GM10248 (cell line): ENCODE data around the gene SH3GLB1.

ENCODE experiments used
- CTCF ChIA-PET: fragments of 300-600 bp; sonication (Branson Sonifier 250); formaldehyde crosslinking; extraction: SDS; loops from one replicate; lab custom pipeline; 2021; ENCODE audit warnings: antibody characterized with exemption; lab: Yijun Ruan, JAX
- POLR2A ChIA-PET: fragments of 350-650 bp; sonication (Branson Sonifier 250); formaldehyde crosslinking; extraction: SDS; loops from one replicate; lab custom pipeline; 2020; ENCODE audit warnings: antibody characterized with exemption; lab: Yijun Ruan, JAX
- DNase-seq: peaks from one replicate; pipeline ENCODE4 v3.0.0; 2012; ENCODE audit errors: extremely low spot score
- TF ChIP-seq, protein P1 (sequence below): IDR thresholded peaks from 2 replicates; pipeline ENCODE4 v1.5.1; 2012; ENCODE audit warnings: mild to moderate bottlenecking, low read depth; ENCODE audit errors: extremely low read depth, missing control alignments, control extremely low read depth

SH3GLB1 gene

DNA sequence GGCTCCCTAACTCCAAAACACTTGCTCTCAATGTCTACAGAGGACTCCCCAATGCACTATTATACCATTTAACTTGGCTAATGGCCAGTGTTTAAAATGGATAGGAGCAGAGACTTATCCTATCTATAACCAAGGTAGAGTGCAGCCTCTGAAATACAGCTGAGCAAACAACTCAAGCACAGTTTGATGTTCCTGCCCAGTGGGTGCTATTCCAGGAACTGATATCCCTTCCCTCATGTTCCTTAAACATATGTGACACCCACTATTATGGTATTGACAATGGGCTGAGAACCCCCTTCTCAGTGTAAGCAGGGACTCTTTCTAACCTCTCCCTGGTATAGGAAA is 51.7 kb downstream of the SH3GLB1 start:
- TF ChIP-seq, protein P1, sequence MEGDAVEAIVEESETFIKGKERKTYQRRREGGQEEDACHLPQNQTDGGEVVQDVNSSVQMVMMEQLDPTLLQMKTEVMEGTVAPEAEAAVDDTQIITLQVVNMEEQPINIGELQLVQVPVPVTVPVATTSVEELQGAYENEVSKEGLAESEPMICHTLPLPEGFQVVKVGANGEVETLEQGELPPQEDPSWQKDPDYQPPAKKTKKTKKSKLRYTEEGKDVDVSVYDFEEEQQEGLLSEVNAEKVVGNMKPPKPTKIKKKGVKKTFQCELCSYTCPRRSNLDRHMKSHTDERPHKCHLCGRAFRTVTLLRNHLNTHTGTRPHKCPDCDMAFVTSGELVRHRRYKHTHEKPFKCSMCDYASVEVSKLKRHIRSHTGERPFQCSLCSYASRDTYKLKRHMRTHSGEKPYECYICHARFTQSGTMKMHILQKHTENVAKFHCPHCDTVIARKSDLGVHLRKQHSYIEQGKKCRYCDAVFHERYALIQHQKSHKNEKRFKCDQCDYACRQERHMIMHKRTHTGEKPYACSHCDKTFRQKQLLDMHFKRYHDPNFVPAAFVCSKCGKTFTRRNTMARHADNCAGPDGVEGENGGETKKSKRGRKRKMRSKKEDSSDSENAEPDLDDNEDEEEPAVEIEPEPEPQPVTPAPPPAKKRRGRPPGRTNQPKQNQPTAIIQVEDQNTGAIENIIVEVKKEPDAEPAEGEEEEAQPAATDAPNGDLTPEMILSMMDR: no peak
- ChIA-PET CTCF (interaction anchor here (1.2 to 3.8 kb wide), 2 partner anchors 51 to 364 kb away, joined by 4 to 15 read pairs; partner anchors contain the start of gene SH3GLB1), POLR2A (no interaction called here)
- no peak for DNase-seq

DNA sequence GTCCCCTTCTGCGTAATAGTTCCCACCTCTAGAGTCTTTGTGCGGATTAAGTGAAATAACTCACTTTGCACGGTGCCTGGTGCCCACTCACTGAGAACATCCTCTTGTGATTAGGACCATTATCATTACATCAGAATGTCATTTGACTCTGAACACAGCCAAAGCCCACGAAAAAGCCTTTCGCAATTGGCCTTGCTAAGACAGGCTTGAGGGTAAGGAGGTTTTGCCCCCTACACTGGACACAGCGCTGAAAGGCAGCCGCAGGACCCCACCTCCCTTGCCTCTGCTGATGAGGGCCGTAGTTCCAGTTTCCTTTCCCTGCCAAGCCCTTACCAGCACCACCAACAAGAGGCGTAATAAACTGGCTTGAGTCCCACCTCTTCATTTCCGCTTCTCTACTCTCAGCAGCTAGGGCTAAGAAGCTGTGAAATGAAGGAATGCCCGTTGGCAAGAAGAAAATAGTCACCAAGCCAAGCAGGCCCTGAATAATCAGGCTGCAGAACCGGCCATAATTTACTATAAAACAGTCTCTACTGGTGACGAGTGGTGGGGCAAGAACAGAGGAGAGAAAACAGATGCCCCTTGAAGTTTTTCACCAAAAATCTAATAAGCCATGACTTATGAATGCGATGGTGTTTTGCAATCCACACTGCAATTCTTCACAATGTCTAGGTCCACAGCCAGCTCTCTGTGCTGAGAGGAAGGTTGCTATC is 53.1 kb downstream of the SH3GLB1 start:
- no peak for DNase-seq
- TF ChIP-seq, protein P1: no peak
- CTCF ChIA-PET: interaction anchor here (1.2 kb wide), 2 partner anchors 9 to 51 kb away, joined by 3 read pairs; no protein-coding TSS in a partner anchor
- POLR2A ChIA-PET: no interaction called here

DNA sequence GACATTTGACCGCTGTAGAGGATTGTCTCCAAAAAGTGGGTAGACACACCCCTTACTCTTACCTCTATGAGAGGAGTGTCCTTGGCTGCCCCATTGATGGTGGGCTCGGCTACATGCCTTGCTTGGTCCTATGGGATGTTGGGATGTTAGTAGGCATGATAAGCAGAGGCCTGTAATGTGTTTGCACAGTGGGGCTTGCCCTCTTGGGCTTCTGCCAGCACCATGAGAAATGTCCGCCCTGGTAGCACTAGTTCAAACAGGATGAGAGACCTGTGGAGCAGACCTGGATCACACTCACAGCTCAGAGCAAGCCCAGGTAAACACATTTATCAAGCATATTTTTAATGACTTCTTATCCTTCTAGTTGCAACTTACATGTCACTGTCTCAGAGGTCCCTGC is 54.2 kb downstream of the SH3GLB1 start:
- no peak for DNase-seq
- ChIA-PET CTCF (interaction anchor here (0.5 to 1.4 kb wide), 6 partner anchors 9 to 402 kb away, joined by 3 to 4 read pairs (median 3); no protein-coding TSS in a partner anchor), POLR2A (interaction anchor here (0.6 kb wide), 1 partner anchor 411 kb away, joined by 3 read pairs; no protein-coding TSS in a partner anchor)
- TF ChIP-seq, protein P1: no peak

DNA sequence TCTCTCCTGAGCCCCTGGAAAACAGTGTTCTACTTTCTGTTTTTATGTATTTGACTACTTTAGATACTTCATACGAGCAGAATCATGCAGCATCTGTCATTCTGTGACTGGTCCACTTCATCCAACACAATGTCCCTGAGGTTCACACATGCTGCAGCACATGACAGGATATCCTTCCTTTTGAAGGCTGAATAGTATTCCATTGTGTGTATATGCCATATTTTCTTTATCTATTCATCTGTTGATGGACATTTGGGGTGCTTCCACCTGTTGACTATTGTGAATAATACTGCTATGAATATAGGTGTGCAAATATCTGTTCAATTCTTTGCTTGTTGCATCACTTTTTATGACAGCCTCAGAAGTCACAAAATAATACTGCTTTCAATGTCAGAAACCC is 55.8 kb downstream of the SH3GLB1 start:
- ChIA-PET CTCF (no interaction called here), POLR2A (no interaction called here)
- DNase-seq: no peak
- TF ChIP-seq, protein P1: no peak

DNA sequence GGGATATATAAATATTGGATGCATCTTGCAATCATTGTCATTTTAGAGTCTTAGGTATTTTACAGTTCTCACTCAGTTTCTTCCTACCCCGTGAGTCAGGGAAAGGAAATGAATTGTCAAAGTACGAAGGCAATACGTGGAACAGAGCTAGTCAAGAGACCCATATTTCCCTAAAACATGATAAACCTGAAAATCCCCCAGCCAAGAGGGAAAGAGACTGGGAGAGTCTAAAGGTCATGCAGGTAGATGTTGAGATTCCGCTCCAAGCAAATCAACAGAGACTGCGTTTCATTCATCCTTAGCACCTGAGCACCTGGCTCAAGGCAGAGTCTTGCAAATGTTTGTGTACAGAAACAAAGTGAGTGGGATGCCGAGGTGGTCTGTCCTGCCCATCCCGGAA is 58.0 kb downstream of the SH3GLB1 start:
- ChIA-PET POLR2A (no interaction called here), CTCF (no interaction called here)
- TF ChIP-seq, protein P1: no peak
- no peak for DNase-seq

DNA sequence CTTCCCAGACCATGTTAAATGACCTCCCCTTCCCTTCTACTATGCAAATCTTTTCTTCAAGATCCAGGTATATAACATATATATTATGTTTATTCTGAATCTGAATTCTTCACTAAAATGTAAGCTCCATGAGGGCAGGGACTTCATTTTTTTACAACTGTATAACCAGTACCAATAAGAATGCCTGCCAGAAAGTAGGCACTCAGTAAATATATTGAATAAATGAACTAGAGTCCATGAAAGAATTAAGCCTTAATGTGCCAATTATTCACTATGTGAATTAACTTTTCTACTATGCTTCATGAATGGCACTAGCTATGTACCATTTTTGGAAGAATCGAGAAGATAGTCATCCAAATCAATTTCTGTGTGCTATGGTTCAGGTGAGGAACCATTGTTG is 60.1 kb downstream of the SH3GLB1 start:
- TF ChIP-seq, protein P1: no peak
- POLR2A ChIA-PET: no interaction called here
- CTCF ChIA-PET: no interaction called here
- DNase-seq: no peak

DNA sequence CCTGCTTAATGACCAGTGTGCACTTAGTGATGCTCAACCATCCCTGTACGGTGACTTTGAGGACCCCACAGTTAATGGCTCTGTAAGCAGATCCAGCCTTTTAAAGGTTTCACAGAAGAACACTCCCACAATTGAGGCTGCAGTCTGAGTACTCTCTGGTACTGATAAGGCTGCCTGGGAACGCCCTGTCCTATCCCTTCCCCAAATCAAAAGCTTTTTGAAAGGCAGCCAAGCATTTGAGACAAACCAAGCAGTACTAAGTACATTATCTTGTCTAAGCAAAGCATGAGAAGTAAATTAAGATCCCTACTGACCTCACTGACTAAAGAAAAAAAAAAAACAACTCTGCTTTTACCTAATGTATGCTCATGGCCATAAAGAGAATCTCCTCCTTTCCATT is 60.7 kb downstream of the SH3GLB1 start:
- CTCF ChIA-PET: no interaction called here
- POLR2A ChIA-PET: no interaction called here
- TF ChIP-seq, protein P1: no peak
- no peak for DNase-seq
